Endothelial cell of umbilical vein (primary cell): Measurements from ENCODE around the gene TUB.

ENCODE experiments used
- EZH2 ChIP-seq: IDR thresholded peaks from 2 replicates; pipeline ENCODE4 v1.6.1; 2012; ENCODE audit warnings: borderline replicate concordance, low read depth, mild to moderate bottlenecking, moderate library complexity, low read length, inconsistent platforms; ENCODE audit not compliant: severe bottlenecking
- POLR2A ChIP-seq: IDR thresholded peaks from 2 replicates; pipeline ENCODE4 v1.6.1; 2012; ENCODE audit warnings: low read depth, mild to moderate bottlenecking, control low read depth, low read length
- POLR2AphosphoS5 ChIP-seq: IDR thresholded peaks from 2 replicates; pipeline ENCODE4 v1.6.1; 2012; ENCODE audit warnings: low read depth, mild to moderate bottlenecking, control low read depth, low read length, moderate library complexity; ENCODE audit not compliant: insufficient read depth
- TF ChIP-seq, protein P1 (sequence below), 2 donors: IDR thresholded peaks; 1 replicate in 1 of 2; 2 replicates in 1 of 2; pipeline ENCODE4 v1.5.1; 2011; ENCODE audit warnings: low read length in 2 of 2, mild to moderate bottlenecking in 2 of 2, moderate library complexity in 2 of 2, control low read depth in 1 of 2, inconsistent platforms in 1 of 2, low read depth in 1 of 2; ENCODE audit not compliant: insufficient read depth in 1 of 2; ENCODE audit errors: extremely low read depth in 1 of 2
- TF ChIP-seq, protein P2 (sequence below): IDR thresholded peaks from 2 replicates; pipeline ENCODE4 v1.6.1; 2011; ENCODE audit not compliant: insufficient read depth, insufficient read length

DNA sequence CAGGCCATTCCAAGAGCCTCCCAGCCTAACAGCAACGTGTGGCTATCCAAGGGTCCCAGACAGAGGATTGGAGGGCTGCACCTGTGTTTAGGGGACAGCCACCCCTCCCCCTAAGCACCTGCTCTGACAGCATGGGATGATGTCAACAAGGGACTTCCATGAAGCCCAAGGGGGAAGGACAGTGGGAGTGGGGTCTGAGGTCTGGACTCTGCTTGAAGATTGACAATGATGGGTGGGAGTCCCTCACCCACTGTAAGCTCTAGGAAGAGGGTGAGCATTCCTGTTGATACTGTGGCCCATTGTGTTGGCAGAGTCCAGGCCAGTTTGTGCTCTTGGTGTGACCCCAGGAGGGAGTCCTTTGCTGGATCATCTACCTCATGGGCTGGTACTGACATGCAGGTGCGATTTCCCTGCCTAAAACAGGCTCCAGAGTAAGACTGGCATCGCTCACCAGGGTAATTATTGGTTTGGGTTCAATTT is 46.9 kb upstream of the TUB start:
- TF ChIP-seq, protein P1, sequence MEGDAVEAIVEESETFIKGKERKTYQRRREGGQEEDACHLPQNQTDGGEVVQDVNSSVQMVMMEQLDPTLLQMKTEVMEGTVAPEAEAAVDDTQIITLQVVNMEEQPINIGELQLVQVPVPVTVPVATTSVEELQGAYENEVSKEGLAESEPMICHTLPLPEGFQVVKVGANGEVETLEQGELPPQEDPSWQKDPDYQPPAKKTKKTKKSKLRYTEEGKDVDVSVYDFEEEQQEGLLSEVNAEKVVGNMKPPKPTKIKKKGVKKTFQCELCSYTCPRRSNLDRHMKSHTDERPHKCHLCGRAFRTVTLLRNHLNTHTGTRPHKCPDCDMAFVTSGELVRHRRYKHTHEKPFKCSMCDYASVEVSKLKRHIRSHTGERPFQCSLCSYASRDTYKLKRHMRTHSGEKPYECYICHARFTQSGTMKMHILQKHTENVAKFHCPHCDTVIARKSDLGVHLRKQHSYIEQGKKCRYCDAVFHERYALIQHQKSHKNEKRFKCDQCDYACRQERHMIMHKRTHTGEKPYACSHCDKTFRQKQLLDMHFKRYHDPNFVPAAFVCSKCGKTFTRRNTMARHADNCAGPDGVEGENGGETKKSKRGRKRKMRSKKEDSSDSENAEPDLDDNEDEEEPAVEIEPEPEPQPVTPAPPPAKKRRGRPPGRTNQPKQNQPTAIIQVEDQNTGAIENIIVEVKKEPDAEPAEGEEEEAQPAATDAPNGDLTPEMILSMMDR (IDR thresholded peaks at IDR 0.05; ENCODE audit: extremely low read depth in 1 of 2, insufficient read depth in 1 of 2, low read depth in 1 of 2, low read length in 2 of 2) = no peak
- TF ChIP-seq EZH2 (no peak), POLR2A (no peak), POLR2AphosphoS5 (no peak)
- TF ChIP-seq, protein P2, sequence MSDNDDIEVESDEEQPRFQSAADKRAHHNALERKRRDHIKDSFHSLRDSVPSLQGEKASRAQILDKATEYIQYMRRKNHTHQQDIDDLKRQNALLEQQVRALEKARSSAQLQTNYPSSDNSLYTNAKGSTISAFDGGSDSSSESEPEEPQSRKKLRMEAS = no peak
